ENCODE results near the gene TNFRSF14.
"Not testable (repeated sequence)": the region's sequence is repeated elsewhere in the genome, so short reads cannot be mapped to it uniquely, and the experiment has no call there.

Gene TNFRSF14

GRCh38 chr1:2540816-2541492, 15.2 kb upstream of the TNFRSF14 start:
- DNase-seq = no peak

- DNase-seq = no peak
Observed at GRCh38 chr1:2541619-2542245, 14.4 kb upstream of the TNFRSF14 start.

DNA sequence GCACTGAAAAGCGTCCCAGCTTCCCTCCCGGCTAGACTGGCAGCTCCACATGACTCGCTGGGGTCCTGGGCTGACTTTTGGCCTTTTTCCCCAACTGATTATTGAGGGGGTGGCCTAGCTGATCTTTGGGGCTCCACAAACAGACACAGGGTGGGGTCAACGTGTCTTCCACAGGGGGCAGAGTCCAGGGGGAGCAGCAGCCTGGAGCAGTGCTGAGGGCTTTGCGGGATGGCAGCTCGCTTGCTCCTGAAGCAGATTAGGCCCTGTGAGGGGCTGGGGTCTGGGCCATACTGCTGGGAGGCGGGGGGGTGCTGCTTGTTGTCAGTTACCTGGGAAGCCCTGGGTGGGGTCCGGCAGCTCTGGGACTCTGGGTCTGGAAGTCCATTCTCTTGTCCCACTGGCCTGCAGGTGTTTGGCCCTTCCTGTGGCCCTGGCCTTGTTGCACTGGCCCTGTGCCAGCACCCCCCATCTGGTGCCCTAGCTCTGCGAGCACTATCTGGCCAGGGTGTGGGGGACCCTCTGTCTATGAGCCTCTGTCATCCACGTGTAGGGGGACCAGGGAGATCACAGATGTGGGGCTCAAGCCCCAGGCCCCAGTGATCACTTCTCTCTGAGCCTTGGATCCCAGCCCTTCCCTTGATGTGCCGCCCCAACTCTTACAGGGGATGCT, 13.8 kb upstream of the TNFRSF14 start:
- no peak for DNase-seq

- peak; percentile 63 for DNase-seq
Observed at GRCh38 chr1:2543543-2544092, 12.6 kb upstream of the TNFRSF14 start.

- no peak for DNase-seq
Observed at GRCh38 chr1:2544093-2544874, 11.9 kb upstream of the TNFRSF14 start.

GRCh38 chr1:2544875-2545640, 11.1 kb upstream of the TNFRSF14 start:
- DNase-seq = no peak

GRCh38 chr1:2545754-2546514, 10.2 kb upstream of the TNFRSF14 start:
- peak; percentile 87 for DNase-seq

DNA sequence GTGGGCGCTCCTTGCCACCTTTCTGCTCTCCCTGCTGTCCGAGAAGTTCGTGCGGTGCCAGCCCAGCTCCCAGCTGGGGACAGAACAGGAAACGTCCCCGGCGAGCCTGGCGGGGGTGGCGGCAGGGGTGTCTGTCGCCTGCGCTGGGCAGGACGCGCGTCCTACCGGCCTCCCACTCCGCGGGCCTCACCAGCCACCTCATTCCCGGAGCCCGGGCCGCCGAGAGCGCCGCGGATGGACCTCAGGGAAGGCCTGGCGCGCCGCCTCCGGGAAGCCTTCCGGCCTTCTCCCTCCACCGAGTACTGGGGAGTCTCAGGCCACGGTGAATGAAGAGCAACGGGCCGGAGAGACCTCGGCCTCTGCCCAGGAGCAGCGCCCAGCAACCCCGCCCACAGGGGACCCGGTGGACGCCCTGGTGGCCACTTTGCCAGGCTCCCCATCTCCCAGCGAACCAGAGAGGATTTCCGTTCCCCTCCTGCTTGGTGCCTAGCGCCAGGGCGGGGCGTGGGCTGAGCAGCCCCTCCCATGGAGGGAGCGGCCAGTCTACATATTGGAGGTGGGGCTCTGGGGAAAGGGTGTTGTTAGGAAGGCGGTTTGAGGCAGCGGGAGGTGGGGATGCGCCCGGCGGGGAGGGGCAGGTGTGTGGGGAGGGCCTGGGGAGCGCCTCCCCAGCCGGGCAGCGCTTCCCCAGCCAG, 9.5 kb upstream of the TNFRSF14 start:
- DNase-seq = peak; percentile 79

GRCh38 chr1:2547210-2548067, 8.7 kb upstream of the TNFRSF14 start:
- no peak for DNase-seq

DNA sequence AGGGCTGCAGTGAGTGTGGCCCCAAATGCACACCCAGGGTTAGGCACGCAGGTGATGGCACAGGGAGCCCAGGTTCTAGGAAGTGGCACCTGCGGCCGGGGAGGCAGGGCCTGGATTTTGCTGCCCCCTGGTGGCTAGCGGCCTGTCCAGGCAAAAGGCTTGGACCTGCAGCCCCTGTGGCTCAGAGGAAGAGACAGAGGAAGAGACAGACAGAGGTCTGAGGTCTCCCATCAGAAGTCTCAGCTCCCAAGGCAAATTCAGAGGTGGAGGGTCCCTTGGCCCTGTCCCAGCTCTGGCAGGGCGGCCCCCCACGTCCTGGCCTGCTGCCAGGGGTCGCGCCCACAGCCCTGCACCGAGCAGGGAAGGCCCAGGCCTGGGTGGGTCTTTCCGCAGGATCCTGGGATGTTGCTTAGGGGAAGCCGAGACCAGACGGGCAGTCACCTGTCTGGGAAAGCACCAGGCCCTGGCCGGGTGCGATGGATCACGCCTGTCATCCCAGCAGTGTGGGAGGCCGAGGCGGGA, 8.0 kb upstream of the TNFRSF14 start:
- peak; percentile 85 for DNase-seq

- DNase-seq = not testable (repeated sequence)
Observed at GRCh38 chr1:2549367-2550029, 6.7 kb upstream of the TNFRSF14 start.

- not testable (repeated sequence) for DNase-seq
Observed at GRCh38 chr1:2550309-2550861, 5.8 kb upstream of the TNFRSF14 start.

- DNase-seq = not testable (repeated sequence)
Observed at GRCh38 chr1:2551544-2551943, 4.6 kb upstream of the TNFRSF14 start.

GRCh38 chr1:2552189-2552588, 4.0 kb upstream of the TNFRSF14 start:
- no peak for DNase-seq

DNA sequence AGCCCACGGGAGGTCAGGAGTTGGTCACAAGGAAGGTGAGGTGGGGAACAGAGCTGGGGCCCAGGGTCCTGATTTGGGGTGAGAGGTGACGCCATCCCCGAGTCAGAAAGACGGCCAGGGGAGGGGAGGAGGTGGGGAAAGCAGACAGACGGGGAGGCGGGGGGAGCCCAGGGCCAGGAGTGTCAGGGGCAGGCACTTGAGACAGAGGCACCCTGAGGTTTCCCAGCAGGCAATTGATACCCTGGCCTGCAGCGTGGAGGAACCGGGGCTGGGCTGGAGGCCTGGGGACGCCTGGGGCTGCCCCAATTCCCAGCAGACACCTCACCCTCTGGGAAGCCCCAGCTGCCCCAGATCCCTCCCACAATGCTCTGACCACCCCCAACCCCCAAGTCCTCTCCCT, 3.1 kb upstream of the TNFRSF14 start:
- not testable (repeated sequence) for DNase-seq

- DNase-seq = no peak
Observed at GRCh38 chr1:2553871-2554620, 2.1 kb upstream of the TNFRSF14 start.

DNA sequence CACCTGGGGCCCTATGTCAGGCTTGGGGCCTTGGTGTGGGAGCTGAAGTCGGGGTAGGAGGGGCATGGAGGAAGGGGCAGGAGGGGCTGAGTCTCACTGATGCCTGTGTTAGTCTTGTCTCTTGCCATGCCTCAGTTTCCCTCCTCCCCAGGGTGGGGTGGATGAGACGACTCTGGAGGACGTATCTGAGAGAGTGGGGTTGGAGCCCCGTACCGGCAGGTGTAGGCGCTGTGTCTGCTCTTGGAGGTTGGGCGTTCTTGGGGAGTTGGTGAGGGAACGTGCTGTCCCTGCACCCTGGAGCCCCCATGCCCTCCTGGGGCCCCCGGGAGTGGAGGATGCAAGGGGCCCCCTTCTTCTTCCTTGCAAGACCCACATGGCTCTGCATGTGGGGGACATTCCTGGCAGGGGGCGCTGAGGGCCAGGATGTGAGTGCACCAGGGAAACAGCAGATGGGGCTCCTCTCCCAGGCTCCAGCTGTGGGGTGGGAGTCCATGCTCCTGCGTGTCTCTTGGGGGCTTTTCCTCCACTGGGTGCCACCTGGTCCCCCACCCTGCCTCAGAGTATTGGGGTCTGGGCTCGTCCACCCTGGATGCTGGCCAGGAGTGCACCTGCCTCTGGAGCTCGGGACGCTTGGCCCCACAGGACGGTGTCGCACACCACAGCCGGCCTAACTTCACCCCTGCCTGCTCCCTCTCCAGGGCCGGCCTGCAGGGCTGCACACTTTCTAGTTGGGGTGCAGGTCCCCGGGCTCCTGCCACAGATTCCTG, 1.4 kb upstream of the TNFRSF14 start:
- peak; percentile 65 for DNase-seq

Data from activated T-cell treated with anti-CD3 and anti-CD28 coated beads, Interleukin-2, amount 50 U/mL, for 1 hour (primary cell).